Measurements from ENCODE around the gene TTLL11. TPM values are rescaled to one million over a fixed set of nuclear protein-coding genes. Genes with fewer than 3 reads are reported as not detected.

Gene TTLL11
- total RNA-seq, 1 donor from 2014 or later = 23.9 TPM

DNA sequence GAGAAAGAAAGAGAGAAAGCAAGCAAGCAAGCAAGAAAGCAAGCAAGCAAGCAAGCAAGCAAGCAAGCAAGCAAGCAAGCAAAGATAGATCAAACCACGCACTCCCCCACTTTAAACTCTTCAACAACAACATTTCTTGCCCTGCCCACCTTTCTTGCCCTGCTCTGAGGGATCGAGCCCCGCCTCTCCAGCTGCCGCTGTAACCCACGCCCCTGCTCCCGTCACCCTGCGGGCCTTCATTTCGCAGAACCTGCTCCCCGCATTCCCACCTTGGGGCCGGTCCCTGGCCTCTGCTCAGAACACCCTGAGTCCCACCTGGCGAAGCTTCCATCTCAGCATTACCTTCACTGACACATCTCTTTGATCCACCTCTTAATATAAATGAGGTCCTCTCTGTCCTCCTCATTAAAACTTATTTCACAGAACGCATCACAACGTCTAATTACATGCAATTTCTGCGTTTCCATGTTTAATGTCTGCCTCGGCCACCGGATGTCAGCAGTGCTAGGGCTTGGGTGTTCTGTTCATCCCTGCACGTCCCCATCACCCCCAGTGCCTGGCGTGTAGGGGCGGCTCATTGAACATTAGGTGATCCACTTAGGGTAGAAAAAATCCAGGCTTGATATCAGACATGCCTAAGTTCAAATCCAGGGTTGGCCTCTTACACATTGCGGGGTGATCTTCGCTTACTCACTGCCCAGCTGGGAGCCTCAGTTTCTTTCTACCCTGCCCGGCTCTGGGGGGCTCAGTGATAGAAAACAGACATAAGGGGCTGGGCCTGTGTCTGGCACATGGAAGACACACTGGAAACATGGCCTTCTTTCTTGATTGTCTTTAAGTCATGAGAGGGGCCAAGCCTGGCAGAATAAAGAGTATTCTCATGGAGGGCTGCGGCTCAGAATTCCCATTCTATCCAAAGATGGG, 254.1 kb downstream of the TTLL11 start:
- H3K36me3 Mint-ChIP-seq (ENCODE audit: unreplicated experiment) = peaks cover 6% of the 10 kb centered on the region

DNA sequence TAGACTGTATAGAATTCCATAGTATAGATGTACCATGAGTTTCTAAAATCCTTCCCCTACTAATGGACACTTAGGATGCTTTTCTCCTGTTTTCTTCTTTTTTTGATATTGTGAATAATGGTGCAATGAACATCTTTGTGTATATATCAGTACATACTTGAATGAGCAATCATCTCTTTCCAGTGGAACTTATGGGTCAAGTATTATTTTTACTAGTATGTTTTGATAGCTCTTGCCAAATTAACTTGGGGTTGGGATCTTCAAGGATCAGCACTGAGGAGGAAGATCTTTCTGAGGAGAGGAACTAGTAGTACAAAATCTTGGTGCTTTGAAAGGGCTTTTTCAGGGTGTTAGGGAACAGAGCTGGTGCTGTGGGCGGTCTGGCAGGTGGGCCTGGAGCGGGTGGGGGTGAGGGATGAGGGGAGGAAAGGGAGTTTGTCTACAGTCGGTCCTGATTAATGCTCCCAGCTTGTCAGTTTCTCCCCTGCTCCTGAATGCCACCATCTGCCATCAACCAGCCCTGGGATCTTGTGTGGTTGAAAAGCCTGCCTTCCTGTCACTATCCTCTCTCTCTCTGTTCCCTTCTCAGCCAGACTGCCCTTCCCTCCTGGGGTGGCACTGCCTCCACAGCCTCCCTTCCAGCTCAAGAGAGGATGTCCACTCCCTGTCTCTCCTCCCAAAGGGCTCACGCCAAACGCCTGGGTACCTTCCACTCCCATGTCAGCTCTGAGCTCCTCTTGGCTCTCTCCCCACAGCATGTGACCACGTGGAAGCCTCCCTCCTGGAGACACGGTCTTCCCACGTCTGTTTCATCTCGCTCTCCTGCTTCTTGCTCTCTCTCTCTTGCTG, 255.8 kb downstream of the TTLL11 start:
- Mint-ChIP-seq H3K36me3 (ENCODE audit: unreplicated experiment) (peaks cover 4% of the 10 kb centered on the region), H3K27me3 (ENCODE audit: unreplicated experiment) (no peaks in the 10 kb centered on the region), H3K4me1 (ENCODE audit: low read depth, unreplicated experiment) (peaks cover 5% of the 10 kb centered on the region), H3K27ac (ENCODE audit: unreplicated experiment) (no peak overlapping the region), H3K9me3 (ENCODE audit: unreplicated experiment) (peaks cover 2% of the 10 kb centered on the region), H3K4me3 (ENCODE audit: unreplicated experiment) (no peak overlapping the region)
- TF ChIP-seq, protein P1, sequence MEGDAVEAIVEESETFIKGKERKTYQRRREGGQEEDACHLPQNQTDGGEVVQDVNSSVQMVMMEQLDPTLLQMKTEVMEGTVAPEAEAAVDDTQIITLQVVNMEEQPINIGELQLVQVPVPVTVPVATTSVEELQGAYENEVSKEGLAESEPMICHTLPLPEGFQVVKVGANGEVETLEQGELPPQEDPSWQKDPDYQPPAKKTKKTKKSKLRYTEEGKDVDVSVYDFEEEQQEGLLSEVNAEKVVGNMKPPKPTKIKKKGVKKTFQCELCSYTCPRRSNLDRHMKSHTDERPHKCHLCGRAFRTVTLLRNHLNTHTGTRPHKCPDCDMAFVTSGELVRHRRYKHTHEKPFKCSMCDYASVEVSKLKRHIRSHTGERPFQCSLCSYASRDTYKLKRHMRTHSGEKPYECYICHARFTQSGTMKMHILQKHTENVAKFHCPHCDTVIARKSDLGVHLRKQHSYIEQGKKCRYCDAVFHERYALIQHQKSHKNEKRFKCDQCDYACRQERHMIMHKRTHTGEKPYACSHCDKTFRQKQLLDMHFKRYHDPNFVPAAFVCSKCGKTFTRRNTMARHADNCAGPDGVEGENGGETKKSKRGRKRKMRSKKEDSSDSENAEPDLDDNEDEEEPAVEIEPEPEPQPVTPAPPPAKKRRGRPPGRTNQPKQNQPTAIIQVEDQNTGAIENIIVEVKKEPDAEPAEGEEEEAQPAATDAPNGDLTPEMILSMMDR (IDR thresholded peaks at IDR 0.05; ENCODE audit: partially characterized antibody, unreplicated experiment) = no peak
- DNase-seq = no peak

More for the DNA sequence above, 254.1 kb downstream of the TTLL11 start:
- Mint-ChIP-seq H3K4me1 (ENCODE audit: low read depth, unreplicated experiment) (no peaks in the 10 kb centered on the region), H3K27me3 (ENCODE audit: unreplicated experiment) (no peaks in the 10 kb centered on the region), H3K4me3 (ENCODE audit: unreplicated experiment) (no peak overlapping the region), H3K27ac (ENCODE audit: unreplicated experiment) (no peak overlapping the region), H3K9me3 (ENCODE audit: unreplicated experiment) (no peaks in the 10 kb centered on the region)
- TF ChIP-seq, protein P1 (IDR thresholded peaks at IDR 0.05; ENCODE audit: partially characterized antibody, unreplicated experiment) = no peak
- DNase-seq = no peak

DNA sequence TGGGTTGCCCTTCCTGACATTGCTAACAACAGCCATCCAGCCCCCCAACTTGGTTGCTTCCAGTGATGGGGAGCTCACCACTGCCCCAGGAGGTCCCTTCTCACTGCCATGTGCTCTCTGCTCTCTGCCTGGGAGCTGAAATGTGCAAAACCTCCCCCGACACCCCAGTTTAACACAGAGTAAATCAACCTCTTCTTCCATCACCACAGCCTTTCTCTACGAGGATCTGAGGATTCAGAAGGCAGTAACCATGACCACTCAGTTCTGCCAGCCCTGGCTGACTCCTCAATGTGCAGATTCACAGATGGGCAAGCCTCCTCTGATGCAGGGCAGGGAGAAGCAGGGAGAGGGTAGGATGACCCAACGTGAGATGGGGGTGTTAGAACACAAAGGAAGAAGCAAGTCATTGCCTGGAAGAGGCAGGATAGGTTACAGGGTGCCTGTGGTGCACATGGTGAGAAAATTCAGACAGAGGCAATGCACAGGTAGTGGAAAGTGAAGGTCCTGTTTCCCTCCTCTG, 256.7 kb downstream of the TTLL11 start:
- H3K4me3 Mint-ChIP-seq (ENCODE audit: unreplicated experiment) = no peak overlapping the region
- no peak for DNase-seq
- peaks cover 5% of the 10 kb centered on the region for H3K4me1 Mint-ChIP-seq (ENCODE audit: low read depth, unreplicated experiment)
- peaks cover 4% of the 10 kb centered on the region for H3K9me3 Mint-ChIP-seq (ENCODE audit: unreplicated experiment)
- H3K27me3 Mint-ChIP-seq (ENCODE audit: unreplicated experiment) = no peaks in the 10 kb centered on the region
- H3K36me3 Mint-ChIP-seq (ENCODE audit: unreplicated experiment) = peaks cover 4% of the 10 kb centered on the region
- TF ChIP-seq, protein P1 (IDR thresholded peaks at IDR 0.05; ENCODE audit: partially characterized antibody, unreplicated experiment) = no peak
- H3K27ac Mint-ChIP-seq (ENCODE audit: unreplicated experiment) = no peak overlapping the region

DNA sequence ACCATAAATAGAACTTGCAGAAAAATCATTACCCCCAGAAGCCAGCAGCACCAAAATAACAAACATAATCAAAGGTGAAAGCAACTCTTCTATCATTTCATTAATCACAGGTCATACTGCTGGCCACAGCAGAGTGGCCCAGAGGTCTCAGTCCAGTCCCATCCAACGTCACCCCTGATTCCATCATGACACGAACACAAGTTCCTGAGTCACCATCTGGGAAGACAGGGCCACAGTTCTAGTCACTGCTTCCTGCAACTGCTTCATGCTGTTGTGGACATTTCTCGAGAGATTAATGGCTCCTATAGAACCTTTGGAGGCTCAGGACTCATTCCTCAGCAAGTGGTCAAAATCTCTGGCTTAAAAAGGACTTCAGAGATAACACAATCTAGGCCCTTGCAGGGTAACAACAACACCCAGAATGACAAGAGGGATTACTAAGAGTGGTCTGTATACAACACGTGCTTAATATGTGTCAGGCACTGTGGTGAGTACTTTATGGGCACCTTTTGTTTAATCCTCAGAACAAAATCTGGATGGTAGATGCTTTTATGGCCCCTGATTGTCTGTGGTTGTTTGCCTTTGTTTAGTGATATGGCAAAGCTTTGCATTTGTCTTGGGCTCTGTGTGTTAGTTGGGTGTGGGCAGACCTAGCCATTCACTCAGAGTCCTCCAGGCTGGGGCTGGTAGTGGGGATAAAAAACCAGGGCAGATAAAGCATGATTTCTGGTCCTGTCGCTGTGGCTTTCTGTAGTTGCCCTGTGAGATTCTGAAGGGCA, 257.3 kb downstream of the TTLL11 start:
- H3K27me3 Mint-ChIP-seq (ENCODE audit: unreplicated experiment) = no peaks in the 10 kb centered on the region
- H3K4me3 Mint-ChIP-seq (ENCODE audit: unreplicated experiment) = no peak overlapping the region
- no peak for DNase-seq
- peaks cover 4% of the 10 kb centered on the region for H3K36me3 Mint-ChIP-seq (ENCODE audit: unreplicated experiment)
- H3K4me1 Mint-ChIP-seq (ENCODE audit: low read depth, unreplicated experiment) = peaks cover 5% of the 10 kb centered on the region
- TF ChIP-seq, protein P1 (IDR thresholded peaks at IDR 0.05; ENCODE audit: partially characterized antibody, unreplicated experiment) = no peak
- peaks cover 4% of the 10 kb centered on the region for H3K9me3 Mint-ChIP-seq (ENCODE audit: unreplicated experiment)
- H3K27ac Mint-ChIP-seq (ENCODE audit: unreplicated experiment) = no peak overlapping the region

Measured in glutamatergic neuron (in vitro differentiated cells).